SK-MEL-5 (cell line): ENCODE data around the gene RAB17. TPM values are rescaled to one million over a fixed set of nuclear protein-coding genes. Genes with fewer than 3 reads are reported as not detected.
A peak's percentile ranks its signal among the peaks of the same experiment; 100 is the strongest.
"Not testable (repeated sequence)": the region's sequence is repeated elsewhere in the genome, so short reads cannot be mapped to it uniquely, and the experiment has no call there.

Experiments
- DNase-seq: peaks from one replicate; pipeline ENCODE4 v3.0.0-alpha.2; 2016; ENCODE audit warnings: low read depth, low spot score
- in situ Hi-C: cut with HindIII; loops from 2 replicates; pipeline ENCODE4 v1.10.0; 2016; ENCODE audit warnings: low sequenced_read_pairs, high pct_unique_total_duplicates, low pct_unique_long_range_greater_than_20kb
- total RNA-seq: library from RNA; depleted of rRNA; stranded (reverse); fragments of >200 nt; shearing (Covaris generic); gene quantifications from 2 replicates; pipeline ENCODE4 v1.2.3, GENCODE V29; 2014

RAB17 gene
- total RNA-seq, 1 experiment from 2014 or later: 82.8 TPM

DNA sequence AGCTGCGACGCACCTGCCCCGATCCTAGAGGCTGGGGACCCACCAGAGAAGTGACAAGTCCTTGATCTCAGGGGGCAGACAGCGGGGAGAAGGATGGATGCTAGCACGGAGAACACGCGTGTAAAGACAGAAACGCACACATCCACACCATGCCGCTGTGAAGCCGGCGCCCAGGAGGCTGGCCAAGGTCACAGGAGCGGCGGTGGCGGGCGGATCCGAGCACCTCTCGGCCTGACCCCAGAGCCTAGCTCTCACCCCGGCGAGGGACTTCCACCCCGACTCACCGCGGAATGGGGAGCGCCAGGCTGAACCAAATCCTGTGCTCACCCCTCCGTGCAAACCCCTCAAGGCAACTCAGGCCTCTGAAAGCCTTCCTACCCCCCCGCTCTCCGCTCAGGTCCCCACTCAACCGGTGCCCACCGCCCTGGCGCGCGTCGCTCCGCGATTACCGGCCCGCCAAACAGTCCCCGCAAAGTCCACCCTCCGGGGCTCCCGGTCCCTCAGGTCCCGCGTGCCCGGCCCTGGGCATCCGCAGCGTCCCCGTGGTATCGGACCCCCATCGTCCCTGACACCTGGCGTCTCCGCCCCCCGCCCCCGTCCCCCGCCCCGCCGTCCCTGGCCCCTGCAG is 36.4 kb upstream of the RAB17 start:
- no peak for DNase-seq
- in situ Hi-C loops: no loop called here

DNA sequence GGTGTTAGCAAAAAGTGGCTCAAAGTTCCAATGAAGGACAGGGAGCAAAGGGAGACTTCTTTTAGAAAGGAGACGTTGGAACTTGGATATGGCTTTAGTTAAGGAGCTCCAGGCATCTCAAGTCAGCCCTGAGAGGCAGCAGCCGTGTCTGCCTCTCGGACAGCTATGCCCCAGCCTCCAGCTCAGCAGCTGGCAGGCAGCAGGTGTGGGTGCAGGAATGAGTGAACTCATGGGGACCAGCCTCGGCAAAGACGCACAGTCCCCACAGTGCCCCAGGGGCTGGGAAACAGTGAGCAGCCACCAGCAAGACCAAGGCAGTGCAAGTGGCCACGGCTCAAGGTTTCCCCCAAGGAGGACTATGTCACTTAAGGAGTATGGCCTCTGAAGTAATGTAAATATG is 35.2 kb upstream of the RAB17 start:
- in situ Hi-C loops: no loop called here
- DNase-seq: no peak

DNA sequence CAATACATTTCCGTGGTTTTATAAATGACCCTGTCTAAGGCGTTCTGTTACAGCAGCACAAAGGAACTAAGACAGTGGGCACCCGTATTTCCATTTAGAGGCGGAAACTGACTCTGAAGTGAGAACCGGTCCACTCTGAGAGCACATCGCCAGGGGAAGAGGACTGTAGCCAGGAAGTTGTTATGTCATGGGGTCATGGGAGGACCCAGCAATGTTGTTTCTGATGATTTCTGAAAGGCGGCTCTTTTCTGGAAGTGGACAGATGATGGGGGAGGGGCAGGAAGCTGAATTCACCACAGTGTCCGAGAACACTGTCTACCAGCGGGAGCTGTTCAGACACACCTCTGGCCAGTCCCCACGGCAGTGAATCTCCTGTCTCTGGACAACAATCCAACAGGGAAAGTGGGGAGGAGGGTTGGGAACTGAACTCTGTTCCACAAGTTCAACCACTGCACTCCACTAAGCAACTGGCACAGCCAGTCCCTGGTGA is 34.7 kb upstream of the RAB17 start:
- no peak for DNase-seq
- in situ Hi-C loops: no loop called here

DNA sequence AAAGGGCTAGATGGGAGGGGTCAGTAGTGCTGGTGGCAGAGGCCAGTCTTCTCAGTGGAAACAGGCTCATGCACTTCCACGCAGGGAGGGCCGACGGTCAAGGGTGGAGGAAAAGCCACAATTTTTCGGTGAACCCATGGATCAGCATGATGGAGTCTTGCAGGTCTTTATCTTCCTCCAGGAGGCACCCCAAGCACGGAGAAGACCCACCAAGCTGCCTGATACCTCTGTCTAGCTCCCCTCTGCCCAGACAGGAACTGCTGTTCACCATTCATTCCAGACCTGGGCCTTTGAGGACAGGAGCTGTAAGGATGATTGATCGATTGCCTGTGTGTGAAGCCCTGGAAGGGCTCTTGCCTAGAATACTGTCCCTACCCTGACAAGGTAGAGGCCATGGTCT is 34.0 kb upstream of the RAB17 start:
- no peak for DNase-seq
- in situ Hi-C loops: no loop called here

DNA sequence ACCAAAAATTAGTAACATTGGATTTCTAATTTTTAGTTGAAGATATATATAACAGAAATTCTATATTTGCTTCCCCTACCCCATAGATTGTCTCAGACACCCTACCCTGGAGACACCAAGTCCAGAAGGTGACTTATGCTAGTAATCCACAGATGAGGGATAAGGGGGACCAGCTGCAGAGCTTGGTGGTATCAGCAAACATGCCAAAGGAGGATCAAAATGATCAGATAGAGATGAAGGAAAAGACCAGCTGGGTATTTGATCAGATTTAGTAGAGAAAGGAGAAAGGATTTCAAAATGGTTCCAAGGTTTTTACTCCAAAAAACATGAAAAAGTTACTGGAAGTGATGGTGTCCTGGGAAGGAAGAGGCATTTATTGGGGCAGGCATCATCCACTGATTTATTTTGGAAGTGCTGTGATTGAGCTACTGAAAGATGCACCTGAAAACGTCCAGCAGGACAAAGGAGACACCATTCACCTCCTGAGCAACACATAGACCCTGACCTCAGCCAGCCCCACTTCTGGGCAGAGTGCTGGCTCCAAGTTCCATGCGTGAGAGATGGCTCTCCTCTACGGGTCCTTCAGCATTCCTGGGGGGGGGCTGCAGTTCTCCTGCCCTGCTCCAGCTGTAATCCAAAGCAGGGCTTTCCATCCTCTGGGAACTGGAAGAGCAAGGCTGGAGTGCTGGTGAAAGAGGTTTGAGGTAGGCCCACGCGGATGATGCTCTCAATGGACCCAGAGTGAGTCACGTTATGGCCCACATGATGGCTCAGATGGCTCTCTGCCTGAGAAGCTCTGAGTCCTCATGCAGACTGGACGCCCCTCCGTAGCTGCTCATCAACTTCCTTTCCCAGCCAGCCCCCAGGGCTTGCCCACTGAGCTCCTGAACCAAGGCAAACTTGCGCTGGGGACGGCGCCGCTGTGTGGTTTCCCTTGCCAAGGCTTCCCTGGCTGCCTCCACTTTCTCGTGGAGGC is 33.2 kb upstream of the RAB17 start:
- in situ Hi-C loops: no loop called here
- DNase-seq: no peak

DNA sequence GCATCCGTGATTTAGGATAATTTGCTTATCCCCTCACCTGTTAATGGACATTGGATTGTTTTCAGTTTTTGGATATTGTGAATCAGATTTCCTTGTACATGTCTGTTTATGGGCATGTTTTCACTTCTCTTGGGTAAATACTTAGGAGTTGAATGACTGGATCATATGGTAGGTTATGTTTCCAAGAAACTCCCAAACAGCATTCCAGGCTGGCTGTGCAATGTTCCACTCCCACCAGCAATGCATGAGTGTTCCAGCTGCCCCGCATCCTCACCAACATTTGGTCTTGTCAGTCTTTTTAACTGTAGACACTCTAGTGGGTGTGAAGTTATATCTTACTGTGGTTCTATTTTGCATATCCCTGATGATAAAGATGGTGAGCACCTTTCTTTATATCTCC is 27.9 kb upstream of the RAB17 start:
- in situ Hi-C loops: no loop called here
- DNase-seq: no peak

DNA sequence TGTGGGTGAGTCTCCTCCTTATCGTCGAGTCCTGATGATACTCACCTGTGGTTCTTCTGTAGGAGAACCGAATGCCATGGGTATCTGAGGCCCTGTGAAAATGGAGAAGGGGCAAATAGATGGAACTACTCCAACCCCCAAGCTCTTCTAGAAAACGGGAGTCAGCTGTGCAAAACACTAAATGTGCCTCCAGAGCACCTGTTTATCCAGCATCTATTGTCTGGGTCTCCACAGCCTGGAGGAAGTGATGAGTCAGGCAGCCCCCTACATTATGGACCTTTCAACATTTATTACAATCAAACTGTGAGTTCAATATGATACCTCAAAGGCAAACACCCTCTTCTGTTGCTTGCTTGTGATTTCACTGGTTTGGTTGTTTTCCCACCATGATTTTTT is 27.1 kb upstream of the RAB17 start:
- in situ Hi-C loops: no loop called here
- no peak for DNase-seq

DNA sequence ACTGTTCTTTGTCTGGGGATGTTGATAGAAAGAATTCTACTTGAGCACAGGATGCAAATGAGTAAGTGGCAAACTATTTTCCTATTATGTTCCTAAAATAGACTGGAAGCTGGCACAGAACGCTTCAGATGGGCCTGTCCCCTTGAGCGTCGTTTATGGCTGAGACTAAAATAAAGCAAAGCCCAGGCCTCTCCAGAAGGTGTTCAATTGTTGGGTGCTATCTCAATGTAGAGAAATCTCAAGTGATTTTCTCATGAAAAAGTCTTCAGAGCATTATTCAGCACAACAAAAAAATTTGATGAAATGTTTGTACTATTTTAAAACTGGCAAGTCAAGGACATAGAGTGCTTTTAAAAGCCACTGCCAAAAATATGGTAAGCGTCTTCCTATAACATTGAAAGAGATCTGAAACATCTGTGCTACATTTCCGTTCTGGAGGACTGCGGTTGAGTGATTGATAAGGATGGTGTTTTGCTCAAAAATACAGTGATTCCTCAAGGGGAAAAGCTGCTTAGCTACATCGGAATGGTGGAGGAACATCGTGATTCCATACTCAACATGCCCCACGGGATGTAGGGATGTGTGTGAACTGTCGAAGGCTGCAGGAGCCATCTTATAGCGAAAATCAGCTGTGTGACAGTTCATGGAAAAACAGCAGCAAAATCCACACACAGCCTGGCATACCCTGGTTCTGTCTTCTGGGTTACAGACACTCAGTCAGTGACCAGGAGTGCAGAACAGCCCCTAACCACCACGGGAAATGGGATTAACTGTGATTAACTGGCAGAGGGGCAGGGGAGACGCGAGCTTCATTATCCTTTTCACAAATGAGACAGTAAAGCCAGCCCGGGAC is 26.4 kb upstream of the RAB17 start:
- no peak for DNase-seq
- in situ Hi-C loops: no loop called here

DNA sequence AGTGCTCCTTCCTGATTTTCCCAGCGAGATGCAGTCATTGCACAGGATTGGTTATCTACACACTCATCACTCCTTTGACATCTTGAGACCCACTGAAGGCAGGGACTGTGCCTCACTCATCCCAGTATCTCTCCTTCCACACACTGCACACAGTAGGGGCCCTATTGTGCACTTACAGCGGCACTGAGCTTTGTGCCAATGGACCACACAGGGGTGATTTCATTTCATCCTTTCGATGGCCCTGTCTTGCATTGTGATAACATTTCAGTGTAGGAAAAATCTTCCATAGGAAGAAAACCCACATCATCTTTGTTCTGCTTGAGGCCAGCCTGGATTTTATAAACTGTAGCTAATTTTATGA is 25.8 kb upstream of the RAB17 start:
- in situ Hi-C loops: no loop called here
- DNase-seq: no peak

DNA sequence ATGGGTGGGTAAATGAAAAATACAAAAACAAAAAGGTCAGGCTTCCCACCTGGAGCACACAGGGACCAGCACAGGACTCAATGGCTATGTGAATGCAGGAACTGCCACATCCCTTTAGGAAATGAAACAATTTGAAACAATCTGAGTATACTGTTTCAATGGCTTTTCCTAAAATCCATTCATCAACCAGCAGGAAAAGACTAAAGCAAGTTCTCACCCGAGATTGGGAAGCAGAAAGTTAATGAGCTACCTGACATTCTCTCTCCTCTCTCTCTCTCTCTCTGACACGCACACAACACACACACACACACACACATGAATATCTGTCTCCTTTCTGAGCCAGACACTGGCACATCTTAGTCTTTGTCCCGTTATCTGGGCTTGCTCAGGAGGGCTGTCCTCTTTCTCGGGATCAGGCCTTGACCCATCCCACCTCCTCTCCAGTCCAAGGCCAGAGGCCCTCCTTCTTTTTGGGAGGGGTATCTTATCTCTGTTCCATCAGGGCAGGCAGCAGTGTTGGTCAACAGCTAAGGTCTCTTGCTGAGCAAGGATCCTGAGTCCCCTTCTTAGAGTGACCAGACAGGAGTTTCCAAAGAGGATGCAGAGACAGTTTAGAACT is 25.2 kb upstream of the RAB17 start:
- DNase-seq: no peak
- in situ Hi-C loops: no loop called here

DNA sequence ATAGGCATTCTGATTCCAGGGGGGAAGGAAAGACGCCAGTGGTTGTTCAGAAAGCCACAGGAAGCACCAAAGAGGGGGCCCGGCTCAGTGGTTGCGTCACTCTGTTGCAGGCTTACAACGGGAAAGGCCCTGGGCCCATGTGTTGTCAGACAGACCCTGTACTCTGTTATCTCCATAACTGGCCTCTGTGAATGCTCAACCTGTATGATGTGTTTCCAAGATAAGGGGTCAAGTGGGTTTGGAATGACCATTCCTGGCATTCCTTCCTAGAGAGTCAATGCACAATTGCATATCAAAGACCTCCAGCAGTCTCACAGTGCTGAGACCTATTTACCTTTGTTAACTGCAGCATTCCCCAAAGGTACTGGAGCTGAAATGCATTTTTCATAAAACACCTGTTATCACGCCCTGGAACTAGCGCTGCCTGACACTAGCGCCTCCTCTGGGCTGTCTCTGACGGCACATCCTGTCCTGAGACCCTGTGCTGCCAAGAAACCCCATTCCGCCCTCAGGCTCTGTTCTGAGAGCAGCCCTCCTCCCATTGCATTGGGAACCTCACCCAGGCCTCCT is 23.7 kb upstream of the RAB17 start:
- no peak for DNase-seq
- in situ Hi-C loops: no loop called here

DNA sequence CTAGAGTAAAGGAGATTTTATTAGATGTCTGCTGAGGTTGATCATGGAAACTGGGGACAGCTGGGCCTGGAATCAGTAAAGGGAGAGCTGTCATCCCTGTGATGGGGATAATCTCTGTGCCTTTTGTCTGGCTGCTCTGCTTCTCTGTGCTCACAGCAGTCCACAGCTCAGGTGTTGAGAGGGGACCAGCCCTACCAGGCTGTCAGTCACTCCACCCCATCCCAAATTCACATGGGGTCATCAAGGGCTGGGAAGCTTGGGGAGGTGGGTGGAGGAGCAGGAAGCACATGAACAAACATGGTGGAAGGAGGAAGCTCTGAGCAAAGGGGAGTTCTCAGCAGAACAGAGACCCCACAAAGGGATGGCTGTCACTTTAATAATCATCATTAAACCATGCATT is 23.1 kb upstream of the RAB17 start:
- in situ Hi-C loops: no loop called here
- DNase-seq: no peak

DNA sequence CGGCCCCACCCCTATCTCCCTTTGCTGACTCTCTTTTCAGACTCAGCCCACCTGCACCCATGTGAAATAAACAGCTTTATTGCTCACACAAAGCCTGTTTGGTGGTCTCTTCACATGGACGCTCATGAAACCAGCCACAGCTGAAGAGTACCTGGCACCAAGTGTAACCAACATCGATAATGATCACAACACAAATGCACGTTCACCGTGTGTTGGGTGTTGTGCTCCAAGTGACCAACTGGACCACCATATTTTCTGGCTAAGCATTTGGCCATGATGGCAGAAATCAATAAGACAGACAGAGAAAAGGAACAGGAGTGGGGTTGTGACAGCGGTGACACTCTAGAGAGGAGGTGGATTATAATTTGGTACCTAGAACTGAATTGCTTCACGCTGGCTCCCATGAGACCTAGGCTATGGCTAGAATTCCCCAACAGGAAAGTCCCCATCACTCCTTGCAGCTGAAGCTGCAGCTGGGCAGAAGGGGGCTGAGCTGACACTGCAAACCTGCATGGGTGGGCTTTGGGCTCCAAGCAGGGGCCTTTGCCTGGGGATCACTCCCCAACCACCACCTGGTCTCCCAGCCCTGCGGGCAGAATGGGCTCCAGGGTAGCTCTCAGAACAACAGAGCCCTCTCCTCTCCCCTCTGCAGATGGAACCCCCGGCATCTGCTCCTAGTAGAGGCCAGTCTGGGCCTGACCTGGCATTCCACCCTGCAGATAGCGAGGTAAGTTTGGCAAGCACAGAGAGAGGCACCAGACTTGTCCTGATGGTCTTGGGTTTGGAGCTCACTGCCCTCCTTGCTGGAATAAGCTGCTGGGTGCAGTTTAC is 22.2 kb upstream of the RAB17 start:
- DNase-seq: no peak
- in situ Hi-C loops: no loop called here

DNA sequence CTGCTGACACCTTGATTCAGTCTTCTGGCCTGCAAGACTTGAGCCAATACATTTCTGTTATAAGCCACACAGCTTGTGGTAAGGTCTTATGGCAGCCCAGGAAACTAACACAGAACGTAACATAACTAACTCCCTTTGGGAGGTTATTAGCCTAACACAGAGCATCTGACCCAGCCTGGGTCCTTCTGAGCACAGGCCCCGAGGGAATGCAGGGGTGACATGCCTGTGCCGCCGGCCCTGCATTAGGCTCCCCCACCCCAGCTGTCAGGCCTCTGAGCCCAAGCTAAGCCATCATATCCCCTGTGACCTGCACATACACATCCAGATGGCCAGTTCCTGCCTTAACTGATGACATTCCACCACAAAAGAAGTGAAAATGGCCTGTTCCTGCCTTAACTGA is 16.0 kb upstream of the RAB17 start:
- DNase-seq, in situ Hi-C loops: not testable (repeated sequence)

DNA sequence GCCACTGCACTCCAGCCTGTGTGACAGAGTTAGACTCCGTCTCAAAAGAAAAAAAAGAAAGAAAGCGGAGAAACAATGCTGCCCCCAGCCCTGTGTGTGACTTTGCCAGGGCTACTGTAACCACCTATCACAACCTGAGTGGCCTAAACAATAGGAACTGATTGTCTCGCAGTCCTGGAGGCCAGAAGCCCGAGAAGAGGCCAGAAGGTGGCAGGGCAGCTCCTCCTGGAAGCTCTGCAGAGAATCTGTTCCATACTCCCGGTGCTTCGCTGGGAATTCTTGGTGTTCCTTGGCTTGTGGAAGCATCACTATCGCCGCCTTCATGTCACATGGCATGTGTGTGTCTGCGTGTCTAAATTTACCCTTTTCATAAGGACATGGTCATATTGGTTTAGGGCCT is 14.4 kb upstream of the RAB17 start:
- DNase-seq: peak; percentile 65
- in situ Hi-C loops: no loop called here

DNA sequence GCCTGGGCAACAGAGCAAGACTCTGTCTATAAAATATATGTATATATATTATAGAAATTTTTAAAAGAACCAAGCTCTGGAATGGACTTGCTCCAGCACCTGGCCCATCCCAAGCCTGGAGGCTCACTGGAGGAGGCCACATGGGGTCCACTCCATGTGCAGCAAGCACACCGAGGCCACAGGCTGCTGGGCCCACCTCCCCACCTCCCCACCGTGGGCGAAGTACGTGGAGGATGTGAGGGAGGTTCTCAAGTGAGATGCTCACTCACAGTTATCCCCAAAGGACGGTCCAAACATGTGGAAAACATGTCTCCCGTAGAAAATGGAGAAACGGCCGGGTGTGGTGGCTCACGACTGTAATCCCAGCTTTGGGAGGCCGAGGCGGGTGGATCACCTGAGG is 13.9 kb upstream of the RAB17 start:
- no peak for DNase-seq
- in situ Hi-C loops: no loop called here
